ENCODE results near the gene CD302.
"Not testable (repeated sequence)": the region's sequence is repeated elsewhere in the genome, so short reads cannot be mapped to it uniquely, and the experiment has no call there.

Gene CD302

GRCh38 chr2:159744363-159744762, 53.6 kb downstream of the CD302 start:
- no peak for DNase-seq

GRCh38 chr2:159742846-159743245, 55.2 kb downstream of the CD302 start:
- DNase-seq, result no peak

- no peak for DNase-seq
Measured at GRCh38 chr2:159738509-159739390, 59.3 kb downstream of the CD302 start.

GRCh38 chr2:159737917-159738296, 60.1 kb downstream of the CD302 start:
- no peak for DNase-seq

- DNase-seq, result no peak
Measured at GRCh38 chr2:159737292-159737916, 60.6 kb downstream of the CD302 start.

- DNase-seq, result no peak
Measured at GRCh38 chr2:159736048-159736447, 62.0 kb downstream of the CD302 start.

GRCh38 chr2:159735648-159736047, 62.4 kb downstream of the CD302 start:
- DNase-seq, result no peak

- DNase-seq, result no peak
Measured at GRCh38 chr2:159728629-159729028, 69.4 kb downstream of the CD302 start.

GRCh38 chr2:159725713-159726112, 72.3 kb downstream of the CD302 start:
- DNase-seq, result no peak

- not testable (repeated sequence) for DNase-seq
Measured at GRCh38 chr2:159724795-159725572, 73.0 kb downstream of the CD302 start.

- no peak for DNase-seq
Measured at GRCh38 chr2:159722580-159722979, 75.4 kb downstream of the CD302 start.

- DNase-seq, result no peak
Measured at GRCh38 chr2:159720676-159721075, 77.3 kb downstream of the CD302 start.
